GF-D8 (cell line): ENCODE results near the gene WNT2.

Source experiments
- DNase-seq: peaks from one replicate; lab custom pipeline; 2025; lab: John Stamatoyannopoulos, UW

The WNT2 gene

GRCh38 chr7:117322741-117323304 lies at the start of gene WNT2:
Gene WNT2, minus strand, starts transcription at chr7:117323058. Its CDS starts 69 bp downstream, at chr7:117322989.
- DNase-seq: no peak

- DNase-seq: no peak
Observed at GRCh38 chr7:117372073-117372472, 49.2 kb upstream of the WNT2 start.

- DNase-seq: no peak
Observed at GRCh38 chr7:117364339-117365080, 41.7 kb upstream of the WNT2 start.

GRCh38 chr7:117362294-117362888 lies 39.5 kb upstream of the WNT2 start:
- DNase-seq: no peak

- no peak for DNase-seq
Observed at GRCh38 chr7:117350027-117350426, 27.2 kb upstream of the WNT2 start.

- DNase-seq: no peak
Observed at GRCh38 chr7:117349570-117349969, 26.7 kb upstream of the WNT2 start.

- no peak for DNase-seq
Observed at GRCh38 chr7:117347962-117348672, 25.3 kb upstream of the WNT2 start.

- DNase-seq: no peak
Observed at GRCh38 chr7:117347480-117347879, 24.6 kb upstream of the WNT2 start.

- no peak for DNase-seq
Observed at GRCh38 chr7:117346161-117346560, 23.3 kb upstream of the WNT2 start.

- DNase-seq: no peak
Observed at GRCh38 chr7:117338020-117338419, 15.2 kb upstream of the WNT2 start.

GRCh38 chr7:117333168-117333567 lies 10.3 kb upstream of the WNT2 start:
- DNase-seq: no peak

- DNase-seq: no peak
Observed at GRCh38 chr7:117332031-117332430, 9.2 kb upstream of the WNT2 start.

- DNase-seq: no peak
Observed at GRCh38 chr7:117325836-117326235, 3.0 kb upstream of the WNT2 start.

- no peak for DNase-seq
Observed at GRCh38 chr7:117324960-117325359, 2.1 kb upstream of the WNT2 start.

- no peak for DNase-seq
Observed at GRCh38 chr7:117323851-117324711, 1.2 kb upstream of the WNT2 start.

- DNase-seq: no peak
Observed at GRCh38 chr7:117323305-117323850, 520 bp upstream of the WNT2 start.

- no peak for DNase-seq
Observed at GRCh38 chr7:117320523-117320922, 2.3 kb downstream of the WNT2 start.

GRCh38 chr7:117319181-117319580 lies 3.7 kb downstream of the WNT2 start:
- no peak for DNase-seq

GRCh38 chr7:117313582-117313981 lies 9.3 kb downstream of the WNT2 start:
- DNase-seq: no peak

- no peak for DNase-seq
Observed at GRCh38 chr7:117312593-117313580, 10.0 kb downstream of the WNT2 start.
